Measurements from ENCODE around the gene RBM27. TPM values are rescaled to one million over a fixed set of nuclear protein-coding genes. Genes with fewer than 3 reads are reported as not detected.
"Not testable (repeated sequence)": the region's sequence is repeated elsewhere in the genome, so short reads cannot be mapped to it uniquely, and the experiment has no call there.

The RBM27 gene
- total RNA-seq, 2 experiments from 2014 or later: 19.4 to 26.4 TPM

DNA sequence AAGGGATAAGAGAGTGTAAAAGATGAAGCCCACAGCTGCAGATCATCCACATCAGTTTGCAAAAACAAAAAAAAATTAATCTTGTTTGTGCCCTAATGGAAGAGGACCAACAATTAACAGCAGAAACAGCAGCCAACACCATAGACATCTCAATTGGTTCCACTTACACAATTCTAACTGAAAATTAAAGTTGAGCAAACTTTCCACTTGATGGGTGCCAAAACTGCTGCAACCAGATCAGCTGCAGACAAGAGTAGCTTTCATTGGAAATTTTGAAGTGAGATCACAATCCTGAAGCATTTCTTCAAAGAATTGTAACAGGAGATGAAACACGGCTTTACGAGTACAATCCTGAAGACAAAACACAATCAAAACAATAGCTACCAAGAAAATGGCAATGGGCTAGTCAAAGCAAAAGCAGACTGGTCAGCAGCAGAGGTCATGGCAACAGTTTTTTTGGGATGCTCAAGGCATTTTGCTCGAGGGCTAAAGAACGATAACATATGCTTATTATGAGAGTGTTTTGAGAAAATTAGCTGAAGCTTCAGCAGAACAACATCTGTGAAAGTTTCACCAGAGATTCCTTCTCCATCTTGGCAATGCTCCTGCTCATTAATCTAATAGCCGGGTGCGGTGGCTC, 4.1 kb upstream of the RBM27 start:
- intact Hi-C loops (cut with micrococcal nuclease; ENCODE audit: unreplicated experiment): no loop called here
- POLR2A ChIA-PET: interaction anchor here (0.6 to 1.6 kb wide), 3 partner anchors 13 to 50 kb away, joined by 3 to 4 read pairs (median 3); no protein-coding TSS in a partner anchor

DNA sequence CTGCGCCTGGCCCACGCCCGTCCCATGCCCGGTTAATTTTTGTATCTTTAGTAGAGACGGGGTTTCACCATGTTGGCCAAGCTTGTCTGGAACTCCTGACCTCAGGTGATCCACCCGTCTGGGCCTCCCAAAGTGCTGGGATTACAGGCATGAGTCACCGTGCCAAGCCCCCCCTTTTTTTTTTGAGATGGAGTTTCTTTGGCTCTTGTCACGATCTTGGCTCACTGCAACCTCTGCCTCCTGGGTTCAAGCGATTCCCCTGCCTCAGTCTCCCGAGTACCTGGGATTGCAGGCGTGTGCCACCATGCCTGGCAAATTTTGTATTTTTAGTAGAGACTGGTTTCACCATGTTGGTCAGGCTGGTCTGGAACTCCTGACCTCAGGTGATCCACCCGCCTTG, 1.6 kb upstream of the RBM27 start:
- H3K27ac ChIP-seq (ENCODE audit: low read depth, low read length, poor library complexity, severe bottlenecking); BruUV-seq (replicated peaks); DNase-seq (ENCODE audit: low spot score); H4K20me1 ChIP-seq (ENCODE audit: insufficient read depth, low read length); H2AFZ ChIP-seq (ENCODE audit: low read length); H3K4me3 ChIP-seq (ENCODE audit: low read depth, low read length, poor library complexity, severe bottlenecking); H3K4me2 ChIP-seq (ENCODE audit: low read length); CTCF ChIA-PET (ENCODE audit: unreplicated experiment); H3K36me3 ChIP-seq (ENCODE audit: insufficient read depth, low read length); H3K9me2 ChIP-seq (ENCODE audit: insufficient read depth, low read length); H3K9me3 ChIP-seq (ENCODE audit: low read length): not testable (repeated sequence)
- POLR2A ChIA-PET: interaction anchor here (0.5 to 2.1 kb wide), 8 partner anchors 9 to 24 kb away, joined by 3 to 19 read pairs (median 6); partner anchors contain the start of gene LARS1
- Histone ChIP-seq H3K4me1 (ENCODE audit: insufficient read depth, low read length, poor library complexity, severe bottlenecking) (peaks cover 30% of the 10 kb centered on the region), H3K79me2 (ENCODE audit: insufficient read depth, low read depth, low read length) (peaks cover 33% of the 10 kb centered on the region)
- intact Hi-C loops (cut with micrococcal nuclease; ENCODE audit: unreplicated experiment): loop anchor here (2.0 kb wide), 1 partner anchor 19 kb away; the partner anchor contains the start of gene LARS1

More for the DNA sequence above, 4.1 kb upstream of the RBM27 start:
- Histone ChIP-seq H3K4me3 (ENCODE audit: low read depth, low read length, poor library complexity, severe bottlenecking) (no peak overlapping the region), H3K4me1 (ENCODE audit: insufficient read depth, low read length, poor library complexity, severe bottlenecking) (peaks cover 7% of the 10 kb centered on the region), H3K27ac (ENCODE audit: low read depth, low read length, poor library complexity, severe bottlenecking) (no peak overlapping the region), H3K4me2 (ENCODE audit: low read length) (no peak overlapping the region), H3K79me2 (ENCODE audit: insufficient read depth, low read depth, low read length) (peaks cover 8% of the 10 kb centered on the region), H3K9me3 (ENCODE audit: low read length) (no peaks in the 10 kb centered on the region), H4K20me1 (ENCODE audit: insufficient read depth, low read length) (no peaks in the 10 kb centered on the region), H3K36me3 (ENCODE audit: insufficient read depth, low read length) (no peaks in the 10 kb centered on the region), H2AFZ (ENCODE audit: low read length) (no peak overlapping the region), H3K9me2 (ENCODE audit: insufficient read depth, low read length) (no peaks in the 10 kb centered on the region)
- DNase-seq (ENCODE audit: low spot score): no peak
- no peak for TF ChIP-seq EZH2phosphoT487 (IDR thresholded peaks at IDR 0.05; ENCODE audit: borderline replicate concordance, low read depth, low read length)
- TF ChIP-seq, protein P1, sequence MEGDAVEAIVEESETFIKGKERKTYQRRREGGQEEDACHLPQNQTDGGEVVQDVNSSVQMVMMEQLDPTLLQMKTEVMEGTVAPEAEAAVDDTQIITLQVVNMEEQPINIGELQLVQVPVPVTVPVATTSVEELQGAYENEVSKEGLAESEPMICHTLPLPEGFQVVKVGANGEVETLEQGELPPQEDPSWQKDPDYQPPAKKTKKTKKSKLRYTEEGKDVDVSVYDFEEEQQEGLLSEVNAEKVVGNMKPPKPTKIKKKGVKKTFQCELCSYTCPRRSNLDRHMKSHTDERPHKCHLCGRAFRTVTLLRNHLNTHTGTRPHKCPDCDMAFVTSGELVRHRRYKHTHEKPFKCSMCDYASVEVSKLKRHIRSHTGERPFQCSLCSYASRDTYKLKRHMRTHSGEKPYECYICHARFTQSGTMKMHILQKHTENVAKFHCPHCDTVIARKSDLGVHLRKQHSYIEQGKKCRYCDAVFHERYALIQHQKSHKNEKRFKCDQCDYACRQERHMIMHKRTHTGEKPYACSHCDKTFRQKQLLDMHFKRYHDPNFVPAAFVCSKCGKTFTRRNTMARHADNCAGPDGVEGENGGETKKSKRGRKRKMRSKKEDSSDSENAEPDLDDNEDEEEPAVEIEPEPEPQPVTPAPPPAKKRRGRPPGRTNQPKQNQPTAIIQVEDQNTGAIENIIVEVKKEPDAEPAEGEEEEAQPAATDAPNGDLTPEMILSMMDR (conservative IDR thresholded peaks at IDR 0.05; ENCODE audit: low read length): no peak
- no TSS peak for BruUV-seq (replicated peaks)
- CTCF ChIA-PET (ENCODE audit: unreplicated experiment): no interaction called here

DNA sequence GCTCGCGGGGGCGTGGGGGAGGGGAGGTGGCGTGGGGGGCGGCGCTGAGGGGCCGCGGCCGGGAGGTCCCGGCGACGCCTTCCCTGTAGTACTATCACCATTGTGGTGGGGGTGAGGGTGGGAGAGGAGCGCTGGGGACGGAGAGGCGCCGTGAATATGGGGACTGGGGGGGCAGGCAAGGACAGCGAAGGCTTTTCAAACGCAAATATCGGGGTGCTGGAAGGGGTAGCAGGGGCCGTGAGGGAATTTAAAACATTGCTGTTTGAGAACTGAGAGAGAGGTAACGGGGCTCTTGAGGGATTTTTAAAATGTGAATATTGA, 427 bp downstream of the RBM27 start:
- BruUV-seq (replicated peaks): no TSS peak
- peaks cover 52% of the 10 kb centered on the region for H3K79me2 ChIP-seq (ENCODE audit: insufficient read depth, low read depth, low read length)
- no peak for DNase-seq (ENCODE audit: low spot score)
- peaks cover 9% of the 10 kb centered on the region; the same call in 1 of the 2 replicates for H4K20me1 ChIP-seq (ENCODE audit: insufficient read depth, low read length)
- peaks cover 11% of the 10 kb centered on the region; the same call in 1 of the 2 replicates for H3K36me3 ChIP-seq (ENCODE audit: insufficient read depth, low read length)
- intact Hi-C loops (cut with micrococcal nuclease; ENCODE audit: unreplicated experiment): loop anchor here (2.0 kb wide), 1 partner anchor 21 kb away; the partner anchor contains the start of gene LARS1
- H3K4me1 ChIP-seq (ENCODE audit: insufficient read depth, low read length, poor library complexity, severe bottlenecking): peaks cover 37% of the 10 kb centered on the region
- no peak for TF ChIP-seq EZH2phosphoT487 (IDR thresholded peaks at IDR 0.05; ENCODE audit: borderline replicate concordance, low read depth, low read length)
- TF ChIP-seq, protein P1 (conservative IDR thresholded peaks at IDR 0.05; ENCODE audit: low read length): no peak
- H3K4me2 ChIP-seq (ENCODE audit: low read length): peak overlapping the region; percentile 98
- H3K27ac ChIP-seq (ENCODE audit: low read depth, low read length, poor library complexity, severe bottlenecking): peak overlapping the region; percentile 50
- no peaks in the 10 kb centered on the region for H3K9me2 ChIP-seq (ENCODE audit: insufficient read depth, low read length)
- H2AFZ ChIP-seq (ENCODE audit: low read length): peak overlapping the region; percentile 21; the same call in 1 of the 2 replicates
- ChIA-PET POLR2A (interaction anchor here (0.8 to 1.3 kb wide), 3 partner anchors 15 to 77 kb away, joined by 3 to 6 read pairs (median 4); no protein-coding TSS in a partner anchor), CTCF (ENCODE audit: unreplicated experiment) (no interaction called here)
- H3K9me3 ChIP-seq (ENCODE audit: low read length): no peaks in the 10 kb centered on the region
- peak overlapping the region; percentile 97 for H3K4me3 ChIP-seq (ENCODE audit: low read depth, low read length, poor library complexity, severe bottlenecking)
